Breast epithelium (tissue), 4 donors: ENCODE data around the gene SGSM2. TPM values are rescaled to one million over a fixed set of nuclear protein-coding genes. Genes with fewer than 3 reads are reported as not detected.

Source experiments
- DNase-seq, 2 donors: peaks; one replicate each; pipeline ENCODE4 v3.0.0-alpha.2; 2019; ENCODE audit warnings: low spot score in 2 of 2
- H3K27ac ChIP-seq, 2 donors: fragments of 200-600 bp; sonication (generic) in 1 of 2; one replicate each; pipeline ENCODE4 v1.5.1; 2016 to 2019; ENCODE audit warnings: mild to moderate bottlenecking in 1 of 2
- H3K27me3 ChIP-seq, 2 donors: fragments of 200-600 bp; sonication (generic) in 1 of 2; one replicate each; pipeline versions ENCODE4 v1.5.1 to v1.6.0; 2017 to 2019; ENCODE audit warnings: control low read depth in 1 of 2, mild to moderate bottlenecking in 1 of 2
- H3K36me3 ChIP-seq: fragments of 200-600 bp; one replicate; pipeline ENCODE4 v1.5.1; 2019
- H3K4me1 ChIP-seq, 2 donors: fragments of 200-600 bp; sonication (generic); one replicate each; pipeline ENCODE4 v1.5.1; 2016 to 2019; ENCODE audit warnings: control low read depth in 1 of 2
- H3K4me3 ChIP-seq, 3 donors: fragments of 200-600 bp; sonication (generic); 1 replicate in 2 of 3; 2 replicates in 1 of 3; pipeline ENCODE4 v1.5.1; 2016 to 2019; ENCODE audit warnings: mild to moderate bottlenecking in 3 of 3, moderate library complexity in 2 of 3
- H3K9me3 ChIP-seq, 2 donors: fragments of 200-600 bp; sonication (generic) in 1 of 2; one replicate each; pipeline ENCODE4 v1.5.1; 2016 to 2019; ENCODE audit warnings: control low read depth in 1 of 2
- POLR2A ChIP-seq: fragments of 450-650 bp; IDR thresholded peaks from one replicate; pipeline ENCODE4 v1.6.1; 2016; ENCODE audit warnings: antibody characterized with exemption, mild to moderate bottlenecking, moderate library complexity
- POLR2AphosphoS5 ChIP-seq, 3 donors: sonication (generic); formaldehyde crosslinking; IDR thresholded peaks; one replicate each; pipeline ENCODE4 v1.6.1; 2017; ENCODE audit warnings: antibody characterized with exemption in 3 of 3
- intact Hi-C: fragments of 100-400 bp; cut with DNase I; formaldehyde crosslinking; loops from one replicate; pipeline ENCODE4 v1.15.1; 2023; ENCODE audit warnings: low total_unique reads
- total RNA-seq, 3 donors: library from RNA; depleted of rRNA; stranded (reverse); fragments of >200 nt; gene quantifications; one replicate each; pipeline ENCODE4 v1.1.0, GENCODE V29; 2016
- TF ChIP-seq, protein P1 (sequence below), 3 donors: fragments of 450-650 bp; IDR thresholded peaks; one replicate each; pipeline ENCODE4 v1.5.1; 2016 to 2017; ENCODE audit warnings: antibody characterized with exemption in 3 of 3, mild to moderate bottlenecking in 3 of 3, moderate library complexity in 3 of 3

The SGSM2 gene
- total RNA-seq, 3 donors from 2014 or later = 27.8 to 125 (median 85.5) TPM

- no peak for DNase-seq
- TF ChIP-seq POLR2A (no peak), POLR2AphosphoS5 (IDR thresholded peaks at IDR 0.05) (no peak)
- TF ChIP-seq, protein P1, sequence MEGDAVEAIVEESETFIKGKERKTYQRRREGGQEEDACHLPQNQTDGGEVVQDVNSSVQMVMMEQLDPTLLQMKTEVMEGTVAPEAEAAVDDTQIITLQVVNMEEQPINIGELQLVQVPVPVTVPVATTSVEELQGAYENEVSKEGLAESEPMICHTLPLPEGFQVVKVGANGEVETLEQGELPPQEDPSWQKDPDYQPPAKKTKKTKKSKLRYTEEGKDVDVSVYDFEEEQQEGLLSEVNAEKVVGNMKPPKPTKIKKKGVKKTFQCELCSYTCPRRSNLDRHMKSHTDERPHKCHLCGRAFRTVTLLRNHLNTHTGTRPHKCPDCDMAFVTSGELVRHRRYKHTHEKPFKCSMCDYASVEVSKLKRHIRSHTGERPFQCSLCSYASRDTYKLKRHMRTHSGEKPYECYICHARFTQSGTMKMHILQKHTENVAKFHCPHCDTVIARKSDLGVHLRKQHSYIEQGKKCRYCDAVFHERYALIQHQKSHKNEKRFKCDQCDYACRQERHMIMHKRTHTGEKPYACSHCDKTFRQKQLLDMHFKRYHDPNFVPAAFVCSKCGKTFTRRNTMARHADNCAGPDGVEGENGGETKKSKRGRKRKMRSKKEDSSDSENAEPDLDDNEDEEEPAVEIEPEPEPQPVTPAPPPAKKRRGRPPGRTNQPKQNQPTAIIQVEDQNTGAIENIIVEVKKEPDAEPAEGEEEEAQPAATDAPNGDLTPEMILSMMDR (IDR thresholded peaks at IDR 0.05) = no peak
- H3K4me1 ChIP-seq = no peaks in the 10 kb centered on the region
- no peaks in the 10 kb centered on the region for H3K27me3 ChIP-seq
- H3K4me3 ChIP-seq = no peak overlapping the region
- H3K36me3 ChIP-seq = no peaks in the 10 kb centered on the region
- H3K27ac ChIP-seq = no peak overlapping the region
- no peaks in the 10 kb centered on the region for H3K9me3 ChIP-seq
- intact Hi-C loops = no loop called here
Measured at GRCh38 chr17:2357931-2358434, 20.7 kb downstream of the SGSM2 start.

DNA sequence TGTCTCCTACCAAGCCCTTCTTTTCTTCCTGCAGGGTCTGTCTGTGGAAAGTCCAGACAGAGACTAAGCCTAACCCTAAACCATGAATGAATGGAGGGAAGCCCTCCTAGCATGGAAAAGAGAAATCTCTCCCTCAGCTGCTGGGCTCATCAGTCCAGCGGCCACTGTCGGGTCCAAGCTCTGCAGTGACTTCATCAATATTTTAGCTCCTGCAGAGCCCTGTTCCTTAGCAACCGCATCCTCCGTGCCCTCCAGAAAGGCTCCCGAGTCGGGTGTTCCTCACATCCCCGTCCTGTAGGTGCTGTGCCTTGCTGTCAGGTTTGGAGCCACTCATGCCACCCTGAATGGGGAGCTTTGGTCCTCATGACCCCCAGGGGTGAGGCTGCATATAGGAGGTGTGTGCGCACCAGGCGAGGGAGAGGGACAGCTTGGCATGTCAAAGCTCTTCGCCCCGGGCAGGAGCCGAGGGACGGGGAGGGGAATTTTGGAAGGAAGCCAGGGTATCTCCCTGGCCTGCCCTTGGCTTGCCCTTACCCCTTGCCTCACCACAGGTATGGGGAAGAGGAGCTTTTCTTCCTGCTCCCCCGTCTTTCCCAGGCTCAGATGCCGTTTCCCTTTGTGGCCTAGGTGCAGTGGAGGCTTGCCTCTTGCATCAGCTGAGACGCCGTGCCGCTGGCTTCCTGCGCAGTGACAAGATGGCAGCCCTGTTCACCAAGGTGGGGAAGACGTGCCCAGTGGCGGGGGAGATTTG is 23.9 kb downstream of the SGSM2 start:
- no peaks in the 10 kb centered on the region for H3K4me1 ChIP-seq
- TF ChIP-seq POLR2A = no peak
- intact Hi-C loops = no loop called here

DNA sequence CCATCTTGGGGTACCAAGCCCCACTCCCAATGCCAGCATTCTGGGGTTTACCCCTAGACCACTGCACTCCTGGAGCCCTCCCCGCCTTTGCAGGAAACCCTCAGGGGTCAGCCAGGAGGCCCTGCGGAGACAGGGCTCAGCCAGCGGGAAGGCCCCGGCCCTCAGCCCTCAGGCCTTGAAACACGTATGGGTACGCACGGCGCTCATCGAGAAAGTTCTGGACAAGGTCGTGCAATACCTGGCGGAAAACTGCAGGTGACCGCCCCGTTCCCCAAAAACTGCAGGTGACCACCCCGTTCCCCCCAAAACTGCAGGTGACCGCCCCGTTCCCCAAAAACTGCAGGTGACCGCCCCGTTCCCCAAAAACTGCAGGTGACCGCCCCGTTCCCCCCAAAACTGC is 24.7 kb downstream of the SGSM2 start:
- no peak overlapping the region for H3K27ac ChIP-seq
- intact Hi-C loops = no loop called here
- H3K36me3 ChIP-seq = no peaks in the 10 kb centered on the region
- H3K4me3 ChIP-seq = no peak overlapping the region
- no peaks in the 10 kb centered on the region for H3K4me1 ChIP-seq
- H3K9me3 ChIP-seq = no peaks in the 10 kb centered on the region
- TF ChIP-seq POLR2AphosphoS5 (IDR thresholded peaks at IDR 0.05) = no peak
- TF ChIP-seq POLR2A = no peak
- TF ChIP-seq, protein P1 (IDR thresholded peaks at IDR 0.05) = no peak
- no peaks in the 10 kb centered on the region for H3K27me3 ChIP-seq
- no peak for DNase-seq

More for the DNA sequence above, 23.9 kb downstream of the SGSM2 start:
- H3K36me3 ChIP-seq = no peaks in the 10 kb centered on the region
- no peak overlapping the region for H3K27ac ChIP-seq
- H3K27me3 ChIP-seq = no peaks in the 10 kb centered on the region
- DNase-seq = no peak
- H3K9me3 ChIP-seq = no peaks in the 10 kb centered on the region
- no peak overlapping the region for H3K4me3 ChIP-seq

DNA sequence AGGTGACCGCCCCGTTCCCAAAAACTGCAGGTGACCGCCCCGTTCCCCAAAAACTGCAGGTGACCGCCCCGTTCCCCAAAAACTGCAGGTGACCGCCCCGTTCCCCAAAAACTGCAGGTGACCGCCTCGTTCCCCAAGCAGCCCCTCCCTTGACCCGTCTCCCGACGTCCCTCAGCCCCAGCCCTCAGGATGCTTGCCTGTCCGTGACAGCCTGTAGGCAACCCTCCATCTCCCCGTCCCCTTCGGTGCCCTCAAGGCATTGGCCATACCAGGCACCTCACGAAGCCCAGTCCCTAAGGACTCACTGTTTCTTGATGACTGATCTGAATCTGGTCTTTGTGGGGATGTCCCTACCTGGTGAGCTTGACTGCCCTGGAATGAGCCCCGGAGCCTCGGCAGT is 25.1 kb downstream of the SGSM2 start:
- Histone ChIP-seq H3K9me3 (no peaks in the 10 kb centered on the region), H3K27ac (no peak overlapping the region), H3K4me1 (no peaks in the 10 kb centered on the region), H3K36me3 (no peaks in the 10 kb centered on the region), H3K4me3 (no peak overlapping the region), H3K27me3 (no peaks in the 10 kb centered on the region)
- intact Hi-C loops = no loop called here
- DNase-seq = no peak
- no peak for TF ChIP-seq POLR2A
- no peak for TF ChIP-seq POLR2AphosphoS5 (IDR thresholded peaks at IDR 0.05)
- TF ChIP-seq, protein P1 (IDR thresholded peaks at IDR 0.05) = no peak

DNA sequence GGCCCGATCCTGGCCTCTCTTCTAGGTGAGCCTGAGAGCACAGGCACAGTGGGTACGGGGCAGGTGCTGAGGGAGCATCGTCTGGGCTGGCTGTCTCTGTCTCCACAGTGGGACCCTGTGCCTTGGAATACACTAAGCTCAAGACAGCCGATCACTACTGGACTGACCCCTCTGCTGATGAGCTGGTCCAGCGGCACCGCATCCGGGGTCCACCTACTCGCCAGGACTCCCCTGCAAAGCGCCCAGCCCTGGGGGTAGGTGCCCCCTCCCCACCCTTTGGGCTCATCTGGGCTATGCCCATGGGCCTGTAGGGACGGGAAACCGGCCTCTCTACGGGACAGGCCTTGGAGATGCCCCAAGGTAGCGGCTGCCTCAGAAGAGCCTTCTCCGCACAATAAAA is 25.6 kb downstream of the SGSM2 start:
- Histone ChIP-seq H3K27me3 (no peaks in the 10 kb centered on the region), H3K9me3 (no peaks in the 10 kb centered on the region), H3K27ac (no peak overlapping the region), H3K36me3 (no peaks in the 10 kb centered on the region), H3K4me3 (no peak overlapping the region), H3K4me1 (no peaks in the 10 kb centered on the region)
- DNase-seq = no peak
- intact Hi-C loops = no loop called here
- TF ChIP-seq, protein P1 (IDR thresholded peaks at IDR 0.05) = no peak
- TF ChIP-seq POLR2AphosphoS5 (IDR thresholded peaks at IDR 0.05) = no peak
- TF ChIP-seq POLR2A = no peak
